ENCODE measurements around the gene TAGAP. TPM values are rescaled to one million over a fixed set of nuclear protein-coding genes. Genes with fewer than 3 reads are reported as not detected.

TAGAP gene
- total and polyA plus RNA-seq, 2 of the 8 experiments (the other 6 are each of a cell fraction or from before 2014, with no cell fraction given), result not detected

DNA sequence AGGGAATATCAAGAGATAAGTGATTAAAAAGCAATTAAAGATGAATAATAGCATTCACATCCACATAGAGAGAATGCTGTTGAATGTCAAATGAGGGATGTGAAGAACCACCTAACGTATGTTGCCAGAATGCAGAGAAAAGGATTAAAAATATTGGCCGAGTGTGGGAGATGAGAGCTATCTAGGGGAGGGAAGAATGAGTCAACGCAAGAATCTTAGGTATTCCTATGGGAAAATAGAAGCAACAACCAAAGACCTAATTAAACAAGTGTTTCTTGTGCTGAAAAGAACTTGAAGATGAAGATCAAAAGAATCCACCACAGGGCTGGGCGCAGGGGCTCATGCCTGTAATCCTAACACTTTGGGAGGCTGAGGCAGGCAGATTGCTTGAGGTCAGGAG is 32.6 kb downstream of the TAGAP start:
- TF ChIP-seq BACH1 (IDR thresholded peaks at IDR 0.05; ENCODE audit: low read length) (no peak), CEBPB (IDR thresholded peaks at IDR 0.05; ENCODE audit: low read depth, low read length) (no peak), RFX5 (IDR thresholded peaks at IDR 0.05; ENCODE audit: borderline replicate concordance, low read depth, low read length) (no peak), JUN (IDR thresholded peaks at IDR 0.05; ENCODE audit: low read depth, low read length) (no peak), HDAC2 (IDR thresholded peaks at IDR 0.05; ENCODE audit: borderline replicate concordance in 1 of 2, low read depth in 2 of 2, low read length in 2 of 2) (no peak), SIRT6 (IDR thresholded peaks at IDR 0.05; ENCODE audit: low read length) (no peak), SAP30 (IDR thresholded peaks at IDR 0.05; ENCODE audit: insufficient read depth, insufficient replicate concordance, low read length) (no peak), EGR1 (IDR thresholded peaks at IDR 0.05; ENCODE audit: borderline replicate concordance, low read depth, low read length) (no peak), PHF8 (conservative IDR thresholded peaks at IDR 0.05; ENCODE audit: low read depth, low read length) (no peak)
- H3K27ac ChIP-seq (ENCODE audit: low read depth, low read length), result no peak overlapping the region
- H3K79me1 ChIP-seq (ENCODE audit: low read depth, low read length), result no peaks in the 10 kb centered on the region
- H3K9ac ChIP-seq (replicated peaks in 1 of 4; ENCODE audit: extremely low read depth in 1 of 4, low read depth in 3 of 4, low read length in 3 of 4), result no peak overlapping the region
- H2BK15ac ChIP-seq (ENCODE audit: low read length), result no peak overlapping the region
- no peak overlapping the region for H2AK5ac ChIP-seq (ENCODE audit: low read depth, low read length)
- no peak overlapping the region for H2BK20ac ChIP-seq (ENCODE audit: low read length)
- H3K79me2 ChIP-seq (ENCODE audit: control insufficient read depth in 1 of 2, insufficient read depth in 2 of 2, low read length in 2 of 2), result no peaks in the 10 kb centered on the region
- H4K8ac ChIP-seq (ENCODE audit: extremely low read depth, insufficient read depth, low read length), result no peak overlapping the region
- H3K36me3 ChIP-seq (ENCODE audit: control insufficient read depth in 2 of 4, insufficient read depth in 4 of 4, low read length in 3 of 4), result no peaks in the 10 kb centered on the region
- no peak overlapping the region for H2BK12ac ChIP-seq (ENCODE audit: low read depth, low read length)
- H4K5ac ChIP-seq (ENCODE audit: insufficient read length, low read depth, low read length), result no peak overlapping the region
- no peak overlapping the region for H3K56ac ChIP-seq (replicated peaks; ENCODE audit: insufficient read length, low read depth, low read length)
- H3K4me2 ChIP-seq (ENCODE audit: insufficient read depth in 1 of 2, low read depth in 2 of 2, low read length in 2 of 2), result no peak overlapping the region
- DNase-seq (ENCODE audit: low read depth in 1 of 2, low spot score in 2 of 2), result no peak
- H3K27me3 ChIP-seq (replicated peaks in 1 of 4; ENCODE audit: control insufficient read depth in 3 of 4, extremely low read depth in 1 of 4, insufficient read depth in 3 of 4, low read length in 3 of 4), result peaks cover 0 to 1% (median 0%) of the 10 kb centered on the region in 4 experiments; a peak in 1 of 7 replicates
- no peak overlapping the region for H2AFZ ChIP-seq (ENCODE audit: low read length)
- no peak overlapping the region for H2BK120ac ChIP-seq (replicated peaks; ENCODE audit: low read depth, low read length)
- H3K23ac ChIP-seq (ENCODE audit: insufficient read length), result no peak overlapping the region
- H4K91ac ChIP-seq (replicated peaks; ENCODE audit: insufficient read length, low read length), result no peak overlapping the region
- 77% methylated on average over 4 of the region's 4 CpGs; no CpG with 5 or more reads in 1 of the 2 experiments for WGBS, 2 experiments (ENCODE audit: extremely low coverage in 1 of 2, insufficient coverage in 1 of 2, insufficient read length in 1 of 2, insufficient replicate concordance in 2 of 2, low coverage in 1 of 2, low lambda C conversion rate in 2 of 2, missing lambda C conversion rate in 1 of 2)
- H3K18ac ChIP-seq (ENCODE audit: extremely low read depth, low read length), result no peak overlapping the region
- no peak for FAIRE-seq
- H2BK5ac ChIP-seq (ENCODE audit: low read depth, low read length), result no peak overlapping the region
- peaks cover 0 to 4% of the 10 kb centered on the region in 2 experiments; a peak in 1 of 4 replicates for H3K9me3 ChIP-seq (ENCODE audit: insufficient read depth in 2 of 2, low read depth in 1 of 2, low read length in 1 of 2)
- no peaks in the 10 kb centered on the region for H3K4me1 ChIP-seq (replicated peaks in 1 of 4; ENCODE audit: control insufficient read depth in 3 of 4, insufficient read depth in 4 of 4, low read length in 3 of 4)
- no peaks in the 10 kb centered on the region for H4K20me1 ChIP-seq (replicated peaks in 1 of 2; ENCODE audit: control insufficient read depth in 1 of 2, insufficient read depth in 2 of 2, low read length in 2 of 2)
- POLR2A ChIA-PET (ENCODE audit: partially characterized antibody), result interaction anchor here (1.1 kb wide), 1 partner anchor 10 kb away, joined by 3 read pairs; no protein-coding TSS in a partner anchor
- H3K4ac ChIP-seq (replicated peaks; ENCODE audit: insufficient read length, low read depth, low read length), result no peak overlapping the region
- no peaks in the 10 kb centered on the region for H3K23me2 ChIP-seq (ENCODE audit: low read depth, low read length)
- H3K4me3 ChIP-seq (ENCODE audit: extremely low read depth in 1 of 4, insufficient read depth in 2 of 4, low read depth in 3 of 4, low read length in 4 of 4), result no peak overlapping the region
- CTCF ChIA-PET (ENCODE audit: partially characterized antibody), result interaction anchor here (1.2 to 7.8 kb wide), 5 partner anchors 12 to 123 kb away, joined by 3 to 106 read pairs (median 15); partner anchors contain the start of gene RSPH3
- no peak overlapping the region for H3K14ac ChIP-seq (ENCODE audit: insufficient read length)
